GM12878 (cell line): ENCODE results near the gene PPP1R7. TPM values are rescaled to one million over a fixed set of nuclear protein-coding genes. Genes with fewer than 3 reads are reported as not detected.

Experiments used
- ATAC-seq: fragments of 200-7000 bp; cut with Tn5 transposase; 3 replicates; pipeline ENCODE4 v1.9.1; 2020; ENCODE audit warnings: mild to moderate bottlenecking, moderate library complexity
- BruUV-seq: library from RNA; stranded (reverse); fragments of 400-500 nt; replicated peaks from 2 replicates; lab custom pipeline; 2021; lab: Mats Ljungman, UMichigan
- CTCF ChIA-PET: fragments of 300-600 bp; sonication (Branson Sonifier 250); formaldehyde crosslinking; extraction: SDS; loops from one replicate; lab custom pipeline; 2021; ENCODE audit warnings: inconsistent platforms; lab: Yijun Ruan, JAX
- POLR2A ChIA-PET: fragments of 350-600 bp; formaldehyde crosslinking; extraction: SDS; loops from one replicate; lab custom pipeline; 2021; ENCODE audit warnings: inconsistent platforms; lab: Charles Lee
- RAD21 ChIA-PET: fragments of 300-600 bp; sonication (Branson Sonifier 250); formaldehyde crosslinking; loops from one replicate; lab custom pipeline; 2023; ENCODE audit warnings: antibody characterized with exemption; ENCODE audit not compliant: unreplicated experiment; lab: Charles Lee
- SMC1A ChIA-PET: fragments of 300-600 bp; sonication (Branson Sonifier 250); formaldehyde crosslinking; loops from one replicate; lab custom pipeline; 2023; ENCODE audit not compliant: unreplicated experiment, uncharacterized antibody; lab: Charles Lee
- DNase-seq: peaks from one replicate; pipeline ENCODE4 v3.0.0-alpha.2; 2011; ENCODE audit warnings: low read depth, low spot score
- FAIRE-seq: peaks from 3 replicates; lab custom pipeline; 2011; peaks lifted over from hg19 to GRCh38; lab: Jason Lieb, UNC
- H2AFZ ChIP-seq: 2 replicates; pipeline ENCODE4 v1.6.0; 2011; ENCODE audit warnings: low read depth, low read length, control low read depth; ENCODE audit not compliant: control insufficient read depth
- H3K27ac ChIP-seq: 2 replicates; pipeline ENCODE4 v1.5.1; 2011; ENCODE audit warnings: control low read depth; ENCODE audit not compliant: control insufficient read depth, insufficient read depth
- H3K27me3 ChIP-seq, 2 experiments: replicated peaks in 1 of 2; 2 replicates each; pipeline versions ENCODE4 v1.6.0 to v1.6.1; 2011; ENCODE audit warnings: low read length in 1 of 2; ENCODE audit not compliant: control insufficient read depth in 2 of 2, insufficient read depth in 2 of 2
- H3K36me3 ChIP-seq, 2 experiments: 2 replicates each; pipeline ENCODE4 v1.5.1; 2011; ENCODE audit warnings: low read length in 1 of 2; ENCODE audit not compliant: control insufficient read depth in 2 of 2, insufficient read depth in 2 of 2
- H3K4me1 ChIP-seq: 2 replicates; pipeline ENCODE4 v1.6.1; 2011; ENCODE audit warnings: mild to moderate bottlenecking, low read length, moderate library complexity, mixed read lengths; ENCODE audit not compliant: control insufficient read depth, insufficient read depth
- H3K4me2 ChIP-seq: 2 replicates; pipeline ENCODE4 v1.6.0; 2011; ENCODE audit warnings: control low read depth; ENCODE audit not compliant: control insufficient read depth, insufficient read depth
- H3K4me3 ChIP-seq: fragments of 200-600 bp; sonication (generic); 2 replicates; pipeline ENCODE4 v1.5.1; 2016
- H3K79me2 ChIP-seq: 2 replicates; pipeline ENCODE4 v1.6.0; 2011; ENCODE audit warnings: low read length; ENCODE audit not compliant: control insufficient read depth, insufficient read depth
- H3K9ac ChIP-seq: 2 replicates; pipeline ENCODE4 v1.8.0; 2011; ENCODE audit warnings: low read length, control low read depth, mixed read lengths; ENCODE audit not compliant: control insufficient read depth, insufficient read depth
- H3K9me3 ChIP-seq: replicated peaks from 3 replicates; pipeline ENCODE4 v1.5.1; 2011; ENCODE audit warnings: mild to moderate bottlenecking, low read length; ENCODE audit not compliant: control insufficient read depth, insufficient read depth
- H4K20me1 ChIP-seq: 2 replicates; pipeline ENCODE4 v1.6.0; 2011; ENCODE audit not compliant: control insufficient read depth, insufficient read depth
- BRCA1 ChIP-seq: IDR thresholded peaks from 2 replicates; pipeline ENCODE4 v1.6.1; 2011; ENCODE audit warnings: low read depth, low read length, improper control_type of control experiment
- CHD1 ChIP-seq: IDR thresholded peaks from 2 replicates; pipeline ENCODE4 v1.6.1; 2012; ENCODE audit warnings: low read depth, low read length, improper control_type of control experiment
- CUX1 ChIP-seq: IDR thresholded peaks from 2 replicates; pipeline ENCODE4 v1.6.1; 2012; ENCODE audit warnings: improper control_type of control experiment, low read depth, low read length; ENCODE audit not compliant: insufficient replicate concordance
- FOXM1 ChIP-seq: IDR thresholded peaks from 2 replicates; pipeline ENCODE4 v1.6.1; 2012; ENCODE audit warnings: low read depth, mild to moderate bottlenecking, inconsistent platforms, low read length, moderate library complexity
- HDAC6 ChIP-seq: fragments of 200-600 bp; sonication (generic); IDR thresholded peaks from one replicate; pipeline ENCODE4 v1.8.0; 2017; ENCODE audit warnings: antibody characterized with exemption; ENCODE audit not compliant: unreplicated experiment
- HDGF ChIP-seq: fragments of 450-650 bp; IDR thresholded peaks from 2 replicates; pipeline ENCODE4 v1.6.1; 2016; ENCODE audit warnings: antibody characterized with exemption
- HSF1 ChIP-seq: fragments of 150-350 bp; IDR thresholded peaks from 2 replicates; pipeline ENCODE4 v1.6.1; 2014; ENCODE audit warnings: mild to moderate bottlenecking, low read depth, low read length
- IKZF1 ChIP-seq: fragments of 450-650 bp; conservative IDR thresholded peaks from 2 replicates; pipeline ENCODE4 v1.6.1; 2017; ENCODE audit warnings: antibody characterized with exemption, mild to moderate bottlenecking
- IRF4 ChIP-seq: IDR thresholded peaks from 2 replicates; pipeline ENCODE4 v1.6.1; 2011; ENCODE audit warnings: low read depth, low read length
- NR2C1 ChIP-seq: fragments of 450-650 bp; IDR thresholded peaks from 2 replicates; pipeline ENCODE4 v1.6.1; 2017; ENCODE audit warnings: antibody characterized with exemption, mild to moderate bottlenecking, moderate library complexity
- ZNF592 ChIP-seq: fragments of 450-650 bp; IDR thresholded peaks from 2 replicates; pipeline ENCODE4 v1.6.1; 2017; ENCODE audit warnings: mild to moderate bottlenecking, moderate library complexity
- WGBS: methylation state at CpG from one replicate; pipeline ENCODE4 v1.1.6; 2016; ENCODE audit warnings: low lambda C conversion rate; ENCODE audit not compliant: insufficient replicate concordance, insufficient coverage; ENCODE audit errors: missing lambda C conversion rate; 5-methylcytosine and 5-hydroxymethylcytosine counted together
- in situ Hi-C: fragments of 300-500 bp; cut with MboI; formaldehyde crosslinking; loops from 9 replicates; pipeline ENCODE4 v1.14.3; 2018; ENCODE audit warnings: mixed read lengths
- intact Hi-C: fragments of 100-400 bp; cut with micrococcal nuclease; formaldehyde crosslinking; loops from one replicate; pipeline ENCODE4 v1.14.2; 2022; ENCODE audit not compliant: unreplicated experiment
- polyA plus RNA-seq, 11 experiments: library from polyadenylated mRNA; depleted of rRNA in 4 of 11; unstranded in 6 of 11; stranded (reverse) in 5 of 11; fragments of >200 nt; fragmentation: Nextera tagmentation in 4 of 11; fragmentation: Illumina TruSeq in 1 of 11; extraction: Ambion mirVana in 4 of 11; extraction: Trizol in 1 of 11; gene quantifications; 1 replicate in 1 of 11; 2 replicates in 10 of 11; pipeline versions ENCODE4 v1.2.1 to v1.2.3, GENCODE V29; 2011 to 2016; ENCODE audit warnings: inconsistent platforms in 2 of 11, missing spikeins in 2 of 11, low read depth in 1 of 11
- total RNA-seq, 4 experiments: library from RNA; depleted of rRNA in 3 of 4; stranded (reverse); fragments of >200 nt in 3 of 4; fragmentation: Illumina TruSeq in 1 of 4; extraction: Trizol in 1 of 4; gene quantifications; 2 replicates each; pipeline versions ENCODE4 v1.2.1 to v1.2.3, GENCODE V29; 2013 to 2021

The PPP1R7 gene
- total and polyA plus RNA-seq, 10 of the 15 experiments (the other 5 are each of a cell fraction or from before 2014, with no cell fraction given) = 78.5 to 174 (median 93.7) TPM

- TF ChIP-seq IKZF1 = no peak
- no peak for TF ChIP-seq HDAC6
- TF ChIP-seq NR2C1 = no peak
- TF ChIP-seq IRF4 = no peak
- no peak for TF ChIP-seq HDGF
Observed at GRCh38 chr2:241189093-241189855, 39.0 kb downstream of the PPP1R7 start (continued).

GRCh38 chr2:241189856-241190201 is 39.6 kb downstream of the PPP1R7 start:
- no peaks in the 10 kb centered on the region for H3K36me3 ChIP-seq
- no peaks in the 10 kb centered on the region for H3K4me1 ChIP-seq
- in situ Hi-C loops = no loop called here
- no peak overlapping the region for H2AFZ ChIP-seq
- DNase-seq (no peak), ATAC-seq (no peak), FAIRE-seq (no peak)
- no peak overlapping the region for H3K4me2 ChIP-seq
- no peaks in the 10 kb centered on the region for H3K9me3 ChIP-seq
- ChIA-PET POLR2A (no interaction called here), RAD21 (interaction anchor here (0.7 kb wide), 1 partner anchor 170 kb away, joined by 3 read pairs; no protein-coding TSS in a partner anchor), CTCF (interaction anchor here (0.7 kb wide), 1 partner anchor 111 kb away, joined by 4 read pairs; no protein-coding TSS in a partner anchor), SMC1A (no interaction called here)
- no TSS peak for BruUV-seq
- whole genome bisulfite sequencing = 57% methylated on average over 15 of the region's 15 CpGs
- H3K27ac ChIP-seq = no peak overlapping the region
- H3K9ac ChIP-seq = no peak overlapping the region
- H3K79me2 ChIP-seq = no peaks in the 10 kb centered on the region
- no peaks in the 10 kb centered on the region for H3K27me3 ChIP-seq
- no peaks in the 10 kb centered on the region for H4K20me1 ChIP-seq
- H3K4me3 ChIP-seq = no peak overlapping the region
- intact Hi-C loops = no loop called here
- TF ChIP-seq CUX1 = no peak
- no peak for TF ChIP-seq BRCA1
- no peak for TF ChIP-seq HSF1
- no peak for TF ChIP-seq CHD1
- TF ChIP-seq ZNF592 = no peak
- TF ChIP-seq FOXM1 = no peak
